VCaP (cell line): ENCODE measurements around the gene FAM76A.

Source experiments
- H3K27ac ChIP-seq: fragments of 450-650 bp; 2 replicates; pipeline ENCODE4 v1.5.1; 2017
- CTCF ChIP-seq: fragments of 450-650 bp; conservative IDR thresholded peaks from 2 replicates; pipeline ENCODE4 v1.5.1; 2017; ENCODE audit warnings: mild to moderate bottlenecking, moderate library complexity

FAM76A gene

GRCh38 chr1:27713869-27714513, 11.8 kb upstream of the FAM76A start:
- no peak for TF ChIP-seq CTCF
- H3K27ac ChIP-seq: no peak overlapping the region

DNA sequence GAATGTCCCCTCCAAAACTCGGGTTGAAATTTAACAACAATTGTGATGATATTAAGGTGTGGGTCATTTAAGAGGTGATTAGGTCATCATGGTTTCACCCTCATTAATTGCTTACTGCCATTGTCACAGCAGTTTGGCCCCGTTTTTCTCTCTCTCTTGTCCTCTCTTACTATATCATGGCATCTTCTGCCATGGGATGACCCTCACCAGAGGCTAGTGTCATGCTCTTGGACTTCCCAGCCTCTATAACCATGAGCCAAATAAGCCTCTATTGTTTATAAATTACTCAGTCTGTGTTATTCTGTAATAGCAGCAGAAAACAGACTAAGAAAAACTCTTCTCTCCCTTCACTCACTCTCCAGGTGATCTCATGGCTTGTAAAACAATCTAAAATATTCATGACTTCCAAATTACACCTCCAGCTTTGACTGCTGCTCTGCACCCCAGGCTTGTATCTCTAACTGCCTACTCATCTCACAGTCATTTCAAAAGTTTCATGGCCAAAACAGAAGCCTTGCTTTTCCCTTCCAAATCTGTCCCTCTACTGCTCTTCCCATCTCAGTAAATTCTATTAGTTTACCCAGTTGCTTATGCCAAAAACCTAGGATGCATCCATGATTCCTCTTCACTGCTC, 9.4 kb upstream of the FAM76A start:
- H3K27ac ChIP-seq: no peak overlapping the region
- no peak for TF ChIP-seq CTCF

DNA sequence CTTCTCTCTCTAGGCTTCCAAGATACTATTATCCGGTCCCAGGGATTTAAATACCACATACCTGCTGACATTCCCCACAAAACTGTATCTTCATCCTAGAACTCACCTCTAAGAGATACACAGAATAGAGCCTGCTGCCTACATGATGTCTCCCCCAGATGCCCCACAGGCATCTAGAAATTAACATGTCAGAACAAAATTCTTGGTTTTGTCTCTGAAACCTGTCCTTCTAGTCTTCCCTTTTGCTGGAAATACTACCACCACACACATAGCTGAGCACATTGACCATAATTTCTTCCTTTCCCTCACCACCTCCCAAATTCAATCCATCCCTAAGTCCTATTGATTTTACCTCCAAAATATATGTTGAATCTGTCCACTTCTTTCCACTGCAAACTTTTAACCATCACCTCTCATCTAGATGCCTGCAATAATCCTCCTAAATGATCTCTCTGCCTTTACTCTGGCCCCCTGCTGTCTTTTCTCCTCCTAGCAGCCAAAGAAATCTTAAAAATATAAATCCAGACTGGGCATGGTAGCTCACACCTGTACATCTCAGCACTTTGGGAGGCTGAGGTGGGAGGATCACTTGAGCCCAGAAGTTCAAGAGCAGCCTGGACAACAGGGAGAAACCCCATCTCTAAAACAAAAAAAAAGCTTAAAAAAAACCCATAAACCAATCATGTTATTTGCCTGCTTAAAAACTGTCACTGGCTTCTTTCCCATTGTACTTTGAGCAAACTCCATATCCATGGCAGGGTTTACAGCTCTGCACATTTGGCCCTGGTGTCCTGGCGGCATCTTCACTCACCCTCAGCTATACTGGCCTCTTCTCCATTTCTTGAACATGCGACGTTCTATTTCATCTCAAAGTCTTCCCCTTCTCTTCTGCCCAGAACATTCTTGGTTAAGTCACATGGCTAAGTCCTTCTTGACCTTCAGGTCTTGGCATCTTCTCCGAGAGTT, 6.2 kb upstream of the FAM76A start:
- peak; percentile 56 for TF ChIP-seq CTCF
- H3K27ac ChIP-seq: no peak overlapping the region

- no peak for TF ChIP-seq CTCF
- H3K27ac ChIP-seq: peak overlapping the region; percentile 78
Measured at GRCh38 chr1:27724961-27725373, 794 bp upstream of the FAM76A start.

GRCh38 chr1:27726173-27727044, 648 bp downstream of the FAM76A start:
- H3K27ac ChIP-seq: peak overlapping the region; percentile 78
- no peak for TF ChIP-seq CTCF

GRCh38 chr1:27727126-27727525, 1.4 kb downstream of the FAM76A start:
- H3K27ac ChIP-seq: no peak overlapping the region; the same call in 1 of the 2 replicates

More at GRCh38 chr1:27727126-27727525, 1.4 kb downstream of the FAM76A start:
- TF ChIP-seq CTCF: no peak
